Activated CD4-positive, alpha-beta memory T cell treated with anti-CD3 and anti-CD28 coated beads for 36 hours (primary cell): ENCODE data around the gene TIPARP. TPM values are rescaled to one million over a fixed set of nuclear protein-coding genes. Genes with fewer than 3 reads are reported as not detected.
"Not testable (repeated sequence)": the region's sequence is repeated elsewhere in the genome, so short reads cannot be mapped to it uniquely, and the experiment has no call there.

ENCODE experiments used
- CTCF ChIA-PET: fragments of 350-600 bp; sonication (Branson Sonifier 250); formaldehyde crosslinking; loops from one replicate; lab custom pipeline; 2021; ENCODE audit warnings: antibody characterized with exemption, inconsistent platforms; lab: Charles Lee
- POLR2A ChIA-PET: fragments of 350-600 bp; sonication (Branson Sonifier 250); formaldehyde crosslinking; loops from one replicate; lab custom pipeline; 2021; ENCODE audit warnings: antibody characterized with exemption; lab: Charles Lee
- DNase-seq: peaks from one replicate; pipeline ENCODE4 v3.0.0-alpha.2; 2020
- H3K27ac Mint-ChIP-seq: one replicate; pipeline ENCODE4 v1.8.0; 2021; ENCODE audit warnings: mixed read lengths
- H3K27me3 Mint-ChIP-seq: one replicate; pipeline ENCODE4 v1.8.0; 2021; ENCODE audit warnings: mixed read lengths
- H3K36me3 Mint-ChIP-seq: one replicate; pipeline ENCODE4 v1.8.0; 2021; ENCODE audit warnings: mixed read lengths
- H3K4me1 Mint-ChIP-seq: one replicate; pipeline ENCODE4 v1.8.0; 2021; ENCODE audit warnings: low read depth, mixed read lengths
- H3K4me3 Mint-ChIP-seq: one replicate; pipeline ENCODE4 v1.8.0; 2021; ENCODE audit warnings: mild to moderate bottlenecking, mixed read lengths
- H3K9me3 Mint-ChIP-seq: one replicate; pipeline ENCODE4 v1.8.0; 2021; ENCODE audit warnings: mixed read lengths
- intact Hi-C: fragments of 100-400 bp; cut with micrococcal nuclease; formaldehyde crosslinking; loops from one replicate; pipeline ENCODE4 v1.15.1; 2023
- total RNA-seq, 2 experiments: library from RNA; stranded (reverse); gene quantifications; one replicate each; pipeline ENCODE4 v1.2.3, GENCODE V29; 2021

TIPARP gene
- total RNA-seq, 2 experiments from 2014 or later, result 15.7 to 17.7 TPM

DNA sequence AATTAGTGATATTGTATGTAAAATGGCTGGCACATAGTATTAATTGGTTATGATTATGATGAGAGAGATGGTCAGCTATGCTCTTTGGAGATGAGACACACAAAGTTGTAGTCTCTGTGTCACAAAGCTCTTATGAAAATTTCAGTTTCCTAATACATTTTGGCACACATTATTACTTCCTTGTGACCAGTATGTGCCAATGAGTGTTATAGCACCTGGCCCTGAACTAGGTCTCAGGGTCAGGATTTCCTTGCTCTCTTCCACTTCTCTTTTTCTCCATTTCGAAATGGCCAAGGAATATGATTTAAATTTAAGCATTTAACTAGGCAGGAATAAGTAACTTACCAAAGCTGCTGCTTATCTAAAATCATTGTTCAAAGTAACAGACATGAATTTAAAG is 28.0 kb downstream of the TIPARP start:
- H3K27me3 Mint-ChIP-seq, result no peaks in the 10 kb centered on the region
- no peaks in the 10 kb centered on the region for H3K9me3 Mint-ChIP-seq
- H3K27ac Mint-ChIP-seq, result no peak overlapping the region
- no peak overlapping the region for H3K4me3 Mint-ChIP-seq
- ChIA-PET POLR2A (no interaction called here), CTCF (interaction anchor here (1.4 kb wide), 1 partner anchor 435 kb away, joined by 8 read pairs; no protein-coding TSS in a partner anchor)
- peaks cover 37% of the 10 kb centered on the region for H3K36me3 Mint-ChIP-seq
- H3K4me1 Mint-ChIP-seq, result peaks cover 17% of the 10 kb centered on the region
- no peak for DNase-seq
- intact Hi-C loops, result no loop called here

DNA sequence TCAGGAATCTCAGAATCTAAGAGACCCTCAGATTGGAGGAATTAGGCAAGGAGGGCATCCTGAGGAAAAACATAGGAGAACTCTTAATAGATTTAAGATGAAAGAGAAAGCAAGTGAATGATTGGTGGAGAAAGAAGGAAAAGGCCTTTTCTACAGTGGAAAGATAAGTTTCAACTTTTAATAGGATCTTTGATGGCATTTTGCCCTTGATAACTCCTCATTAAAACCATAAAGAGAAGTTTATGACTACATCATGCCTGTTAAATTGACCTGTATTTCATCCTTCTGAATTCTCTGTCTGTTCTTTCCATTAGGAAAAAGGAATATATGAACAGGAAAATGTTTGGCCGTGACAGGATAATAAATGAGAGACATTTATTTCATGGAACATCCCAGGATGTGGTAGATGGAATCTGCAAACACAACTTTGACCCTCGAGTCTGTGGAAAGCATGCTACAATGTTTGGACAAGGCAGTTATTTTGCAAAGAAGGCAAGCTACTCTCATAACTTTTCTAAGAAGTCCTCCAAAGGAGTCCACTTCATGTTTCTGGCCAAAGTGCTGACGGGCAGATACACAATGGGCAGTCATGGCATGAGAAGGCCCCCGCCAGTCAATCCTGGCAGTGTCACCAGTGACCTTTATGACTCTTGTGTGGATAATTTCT is 30.1 kb downstream of the TIPARP start:
- Mint-ChIP-seq H3K9me3 (no peaks in the 10 kb centered on the region), H3K4me1 (peaks cover 3% of the 10 kb centered on the region), H3K4me3 (no peak overlapping the region), H3K27ac (no peak overlapping the region), H3K36me3 (peaks cover 26% of the 10 kb centered on the region), H3K27me3 (no peaks in the 10 kb centered on the region)
- no peak for DNase-seq
- CTCF ChIA-PET, result no interaction called here
- POLR2A ChIA-PET, result no interaction called here
- intact Hi-C loops, result no loop called here

DNA sequence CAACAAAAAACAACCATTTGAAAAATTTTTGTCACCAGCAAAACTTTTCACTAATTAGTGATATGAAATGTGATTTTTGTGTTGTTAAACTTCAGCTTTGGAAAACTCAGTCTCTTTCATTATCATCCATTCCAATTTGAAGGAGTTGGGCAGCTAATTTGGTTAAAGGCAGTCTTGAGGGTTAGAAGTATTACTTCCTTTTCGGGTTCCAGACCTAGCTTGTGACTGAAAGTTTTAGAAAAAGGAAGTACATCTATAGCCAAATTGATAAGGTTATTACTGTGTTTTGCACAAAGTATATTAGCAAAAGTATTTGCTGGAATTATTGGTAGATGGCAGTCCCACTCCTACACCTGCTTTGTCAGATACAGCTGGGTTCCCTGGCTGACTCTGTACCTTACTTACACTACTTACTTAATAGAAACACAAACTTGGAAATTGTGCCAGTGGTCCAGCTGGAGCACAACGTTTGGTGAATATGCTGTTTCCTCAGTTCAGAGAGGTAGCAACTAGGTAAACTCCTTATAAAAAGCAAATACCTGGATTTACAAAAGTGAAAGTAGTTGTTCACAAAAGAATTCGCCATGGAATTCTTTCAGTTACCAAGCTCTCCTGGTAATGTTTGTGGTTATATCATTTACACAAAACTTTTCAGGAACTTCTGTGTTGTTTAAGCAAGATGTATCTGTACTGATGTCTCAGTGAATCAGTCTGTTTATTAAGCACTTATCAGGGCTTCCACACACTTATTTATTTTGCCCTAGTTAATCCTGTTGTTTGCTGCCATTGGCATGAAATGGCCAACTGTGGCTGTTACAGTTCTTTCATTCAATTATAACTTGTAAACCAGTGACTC is 31.6 kb downstream of the TIPARP start:
- Mint-ChIP-seq H3K27me3 (no peaks in the 10 kb centered on the region), H3K4me3 (no peak overlapping the region), H3K9me3 (no peaks in the 10 kb centered on the region), H3K36me3 (peaks cover 29% of the 10 kb centered on the region), H3K27ac (no peak overlapping the region), H3K4me1 (peaks cover 8% of the 10 kb centered on the region)
- no peak for DNase-seq
- intact Hi-C loops, result no loop called here
- ChIA-PET CTCF (no interaction called here), POLR2A (interaction anchor here (0.5 kb wide), 1 partner anchor 9 kb away, joined by 3 read pairs; no protein-coding TSS in a partner anchor)

DNA sequence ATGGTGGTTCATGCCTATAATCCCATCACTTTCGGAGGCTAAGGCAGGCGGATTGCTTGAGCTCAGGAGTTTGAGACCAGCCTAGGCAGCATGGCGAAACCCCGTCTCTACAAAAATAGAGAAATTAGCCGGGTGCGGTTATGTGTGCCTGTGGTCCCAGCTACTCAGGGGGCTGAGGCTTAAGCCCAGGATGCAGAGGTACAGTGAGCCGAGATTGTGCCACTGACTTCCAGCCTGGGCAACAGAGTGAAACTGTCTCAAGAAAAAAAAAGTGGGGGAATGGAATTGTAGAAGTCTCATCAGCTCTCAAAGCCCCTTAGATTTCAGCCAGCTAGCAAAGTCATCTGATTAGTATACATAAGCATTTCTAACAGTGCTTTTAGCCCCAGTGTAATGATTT is 33.2 kb downstream of the TIPARP start:
- H3K27ac Mint-ChIP-seq, result no peak overlapping the region
- POLR2A ChIA-PET, result no interaction called here
- CTCF ChIA-PET, result no interaction called here
- DNase-seq, result no peak
- H3K9me3 Mint-ChIP-seq, result no peaks in the 10 kb centered on the region
- H3K4me1 Mint-ChIP-seq, result peaks cover 9% of the 10 kb centered on the region
- no peaks in the 10 kb centered on the region for H3K27me3 Mint-ChIP-seq
- H3K36me3 Mint-ChIP-seq, result peaks cover 21% of the 10 kb centered on the region
- no peak overlapping the region for H3K4me3 Mint-ChIP-seq
- intact Hi-C loops, result no loop called here

DNA sequence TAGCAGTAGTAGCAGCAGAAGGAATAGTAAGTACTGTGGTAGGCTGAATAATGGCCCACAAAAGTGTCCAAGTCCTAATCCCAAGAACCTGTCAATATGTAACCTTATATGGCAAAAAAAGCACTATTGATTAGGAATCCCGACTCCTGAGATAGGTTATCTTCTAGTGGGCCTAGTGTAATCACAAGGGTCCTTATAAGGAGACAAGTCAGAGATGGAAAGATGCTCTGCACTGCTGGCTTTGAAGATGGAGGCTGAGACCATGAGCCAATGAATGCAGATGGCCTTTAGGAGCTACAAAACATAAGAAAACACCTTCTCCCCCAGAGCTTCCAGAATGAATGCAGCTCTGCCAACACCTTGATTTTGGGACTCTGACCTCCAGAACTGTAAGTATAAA is 36.0 kb downstream of the TIPARP start:
- Mint-ChIP-seq H3K4me3 (no peak overlapping the region), H3K27ac (no peak overlapping the region), H3K4me1 (peaks cover 6% of the 10 kb centered on the region), H3K9me3 (no peaks in the 10 kb centered on the region), H3K36me3 (peaks cover 12% of the 10 kb centered on the region), H3K27me3 (no peaks in the 10 kb centered on the region)
- no peak for DNase-seq
- POLR2A ChIA-PET, result no interaction called here
- CTCF ChIA-PET, result interaction anchor here (0.6 to 0.8 kb wide), 2 partner anchors 9 to 421 kb away, joined by 3 read pairs; no protein-coding TSS in a partner anchor
- intact Hi-C loops, result no loop called here

DNA sequence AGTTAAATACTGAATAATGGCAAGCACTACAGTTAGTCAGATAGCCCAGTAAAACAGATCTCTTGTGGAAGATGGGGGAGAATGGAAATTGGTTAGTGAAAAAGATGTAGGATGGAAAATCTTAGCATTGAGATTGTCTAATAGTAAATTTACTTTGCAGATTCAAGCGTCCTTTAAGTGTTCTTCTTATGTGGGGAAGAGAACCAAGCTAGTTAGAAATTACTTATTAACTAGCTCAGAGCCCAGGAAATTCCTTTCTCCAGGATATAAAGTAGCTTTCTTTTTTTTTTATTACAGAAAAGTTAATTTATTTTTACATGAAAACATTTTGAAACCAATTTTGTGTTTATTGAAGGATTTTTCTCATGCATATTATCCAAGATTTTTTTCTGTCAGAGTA is 36.7 kb downstream of the TIPARP start:
- POLR2A ChIA-PET, result no interaction called here
- H3K4me3 Mint-ChIP-seq, result no peak overlapping the region
- intact Hi-C loops, result no loop called here
- CTCF ChIA-PET, result interaction anchor here (0.8 kb wide), 1 partner anchor 8 kb away, joined by 3 read pairs; no protein-coding TSS in a partner anchor
- DNase-seq, result no peak
- H3K27me3 Mint-ChIP-seq, result no peaks in the 10 kb centered on the region
- no peaks in the 10 kb centered on the region for H3K9me3 Mint-ChIP-seq
- peaks cover 12% of the 10 kb centered on the region for H3K36me3 Mint-ChIP-seq
- no peak overlapping the region for H3K27ac Mint-ChIP-seq
- H3K4me1 Mint-ChIP-seq, result peaks cover 6% of the 10 kb centered on the region

DNA sequence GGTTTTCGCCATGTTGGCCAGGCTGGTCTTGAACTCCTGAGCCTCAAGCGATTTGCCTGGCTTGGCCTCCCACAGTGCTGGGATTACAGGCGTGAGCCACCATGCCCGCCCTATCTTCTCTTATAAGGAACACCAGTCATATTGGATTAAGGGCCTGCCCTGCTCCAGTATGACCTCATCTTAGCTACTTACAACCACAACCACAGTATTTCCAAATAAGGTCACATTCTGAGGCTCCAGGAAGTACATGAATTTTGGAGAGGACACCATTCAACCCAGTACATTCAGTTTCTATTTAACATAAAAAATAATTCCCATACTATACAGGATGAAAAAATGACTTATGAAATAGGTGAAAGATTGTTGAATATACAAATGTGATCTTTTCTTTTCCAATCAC is 37.6 kb downstream of the TIPARP start:
- H3K4me3 Mint-ChIP-seq, CTCF ChIA-PET, H3K27me3 Mint-ChIP-seq, H3K4me1 Mint-ChIP-seq, DNase-seq, H3K9me3 Mint-ChIP-seq, POLR2A ChIA-PET, intact Hi-C loops, H3K27ac Mint-ChIP-seq: not testable (repeated sequence)
- H3K36me3 Mint-ChIP-seq, result peaks cover 12% of the 10 kb centered on the region

DNA sequence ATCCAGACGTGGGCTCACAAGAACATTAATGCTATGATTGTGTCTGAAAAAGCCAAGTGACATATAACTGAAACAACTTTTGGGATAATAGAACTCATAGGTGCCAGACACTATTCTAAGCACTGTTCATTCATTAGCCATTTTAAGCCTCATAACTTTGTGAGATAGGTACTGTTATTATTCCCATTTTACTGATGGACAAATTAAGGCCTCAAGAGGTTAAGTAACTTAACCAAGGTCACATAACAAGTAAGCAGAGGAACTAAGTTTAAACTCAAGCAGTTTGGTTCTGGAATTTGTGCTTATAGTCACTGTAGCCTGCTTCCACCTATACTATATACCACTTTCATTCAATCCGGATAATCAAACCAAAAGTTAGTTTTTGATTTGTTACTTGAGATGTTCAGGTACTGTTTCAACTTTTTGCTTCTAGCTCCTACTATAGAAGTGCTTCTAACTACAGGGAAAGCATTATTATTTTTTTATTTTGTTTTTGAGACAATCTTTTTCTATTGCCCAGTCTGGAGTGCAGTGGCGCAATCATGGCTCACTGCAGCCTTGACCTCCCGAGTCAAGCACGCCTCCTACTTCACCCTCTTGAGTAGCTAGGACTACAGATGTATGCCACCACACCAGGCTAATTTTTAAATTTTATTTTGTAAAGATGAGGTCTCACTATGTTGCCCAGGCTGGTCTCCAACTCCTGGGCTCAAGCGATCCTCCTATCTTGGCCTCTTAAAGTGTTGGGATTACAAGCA is 41.9 kb downstream of the TIPARP start:
- Mint-ChIP-seq H3K4me1 (no peaks in the 10 kb centered on the region), H3K27ac (no peak overlapping the region)
- intact Hi-C loops, result no loop called here

DNA sequence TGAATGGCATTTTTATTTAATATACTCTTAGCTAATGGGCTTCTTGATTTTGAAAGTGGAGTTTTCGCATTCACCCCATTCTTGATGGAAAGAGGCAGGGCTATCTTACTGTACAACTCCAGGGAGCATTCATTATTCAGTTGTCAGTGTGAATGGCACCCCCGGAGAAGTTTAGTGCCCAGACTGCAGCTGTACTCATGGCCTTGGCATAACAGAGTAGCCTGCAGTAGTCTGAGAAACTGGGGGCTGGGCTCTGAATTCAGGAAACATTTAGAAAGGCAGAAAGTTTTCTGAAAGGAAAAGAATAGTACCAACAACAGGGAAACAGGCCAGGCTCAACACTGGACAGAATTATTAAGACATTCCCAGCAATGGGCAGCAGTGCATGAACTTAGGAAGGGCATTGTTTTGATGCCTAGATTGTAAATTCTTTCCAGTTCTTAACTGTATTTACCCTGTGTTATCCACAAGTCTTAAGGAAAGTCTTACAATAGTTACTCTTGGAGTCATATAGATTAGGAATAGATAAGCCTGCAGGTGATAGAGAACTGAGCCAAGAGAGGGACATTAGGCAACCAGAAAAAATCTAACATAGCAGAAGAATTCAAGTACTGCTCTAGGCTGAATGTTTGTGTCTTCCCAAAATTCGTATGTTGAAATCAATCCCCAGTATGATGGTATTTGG is 44.4 kb downstream of the TIPARP start:
- Mint-ChIP-seq H3K36me3 (peaks cover 4% of the 10 kb centered on the region), H3K4me3 (no peak overlapping the region), H3K9me3 (no peaks in the 10 kb centered on the region), H3K4me1 (peaks cover 10% of the 10 kb centered on the region), H3K27ac (no peak overlapping the region), H3K27me3 (no peaks in the 10 kb centered on the region)
- intact Hi-C loops, result no loop called here
- CTCF ChIA-PET, result interaction anchor here (1.2 kb wide), 1 partner anchor 8 kb away, joined by 3 read pairs; no protein-coding TSS in a partner anchor
- no peak for DNase-seq
- POLR2A ChIA-PET, result no interaction called here

More for the DNA sequence above, 41.9 kb downstream of the TIPARP start:
- ChIA-PET CTCF (no interaction called here), POLR2A (no interaction called here)
- Mint-ChIP-seq H3K9me3 (no peaks in the 10 kb centered on the region), H3K27me3 (no peaks in the 10 kb centered on the region), H3K4me3 (no peak overlapping the region), H3K36me3 (peaks cover 4% of the 10 kb centered on the region)
- DNase-seq, result no peak

DNA sequence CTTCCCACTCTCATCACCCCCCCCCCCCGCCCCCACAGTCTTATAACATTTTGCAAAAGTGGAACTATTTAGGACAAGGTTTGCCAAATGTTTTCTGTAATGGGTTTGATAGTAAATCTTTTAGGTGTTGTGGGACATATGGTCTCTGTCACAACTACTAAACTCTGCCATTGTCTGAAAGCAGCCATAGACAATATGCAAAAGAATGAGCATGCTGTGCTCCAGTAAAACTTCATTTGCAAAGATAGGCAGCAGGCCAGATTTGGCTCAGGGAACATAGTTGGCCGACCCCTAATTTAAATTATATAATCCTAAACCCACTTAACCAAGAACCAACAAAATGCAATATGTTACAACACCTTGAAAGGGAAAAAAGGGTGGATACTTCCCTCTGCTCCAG is 46.4 kb downstream of the TIPARP start:
- intact Hi-C loops, result no loop called here
- no peak overlapping the region for H3K27ac Mint-ChIP-seq
- peaks cover 10% of the 10 kb centered on the region for H3K4me1 Mint-ChIP-seq
- no peak overlapping the region for H3K4me3 Mint-ChIP-seq
- CTCF ChIA-PET, result no interaction called here
- H3K27me3 Mint-ChIP-seq, result no peaks in the 10 kb centered on the region
- DNase-seq, result no peak
- no peaks in the 10 kb centered on the region for H3K9me3 Mint-ChIP-seq
- H3K36me3 Mint-ChIP-seq, result no peaks in the 10 kb centered on the region
- POLR2A ChIA-PET, result no interaction called here

DNA sequence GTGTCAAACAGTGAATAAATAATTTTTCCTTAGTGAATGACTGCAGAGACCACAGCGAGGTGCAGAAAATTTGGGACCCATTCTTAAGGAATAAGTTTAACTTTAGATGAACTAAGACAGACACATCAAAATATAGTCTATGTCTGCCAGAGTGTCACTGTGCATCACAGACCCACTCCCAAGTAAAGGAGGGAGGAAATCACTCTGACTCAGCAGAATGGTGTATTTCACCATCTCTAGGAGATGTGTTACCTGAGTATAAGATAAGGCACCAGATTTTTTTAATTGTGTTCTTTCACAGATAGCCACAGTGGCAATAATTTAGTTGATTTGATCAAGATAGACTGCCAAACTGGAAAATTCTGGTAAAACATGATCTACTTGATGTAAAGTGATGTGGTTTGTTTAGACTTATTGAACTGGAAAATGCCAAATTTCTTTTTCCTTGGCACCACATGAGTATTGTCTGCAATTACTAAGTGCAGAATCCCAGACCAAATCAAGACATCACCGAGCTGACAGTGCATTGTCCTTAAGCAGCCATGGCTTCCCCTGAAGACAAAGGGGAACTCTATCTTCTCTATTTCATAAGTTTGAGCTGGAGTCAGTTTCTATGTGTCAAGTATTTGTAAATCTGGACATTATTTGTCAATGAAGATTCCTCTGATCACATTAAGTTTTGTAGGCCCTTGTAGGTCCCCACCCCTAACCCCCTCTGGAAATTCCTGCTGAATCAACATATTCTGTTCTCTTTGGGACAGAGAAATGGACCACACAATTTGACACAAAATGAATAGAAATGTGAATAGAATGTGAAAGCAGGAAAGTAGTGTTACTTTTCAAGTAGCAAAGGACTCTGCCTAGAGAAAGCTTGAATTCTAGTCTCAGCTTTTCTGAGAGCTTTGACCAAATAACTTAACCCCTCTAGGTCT is 47.6 kb downstream of the TIPARP start:
- Mint-ChIP-seq H3K27me3 (no peaks in the 10 kb centered on the region), H3K27ac (no peak overlapping the region), H3K4me1 (peaks cover 10% of the 10 kb centered on the region), H3K9me3 (no peaks in the 10 kb centered on the region), H3K4me3 (no peak overlapping the region), H3K36me3 (no peaks in the 10 kb centered on the region)
- POLR2A ChIA-PET, result no interaction called here
- no peak for DNase-seq
- intact Hi-C loops, result loop anchor here (2.0 kb wide), 2 partner anchors 37 to 67 kb away; no protein-coding TSS in a partner anchor
- CTCF ChIA-PET, result interaction anchor here (1.6 kb wide), 1 partner anchor 415 kb away, joined by 4 read pairs; no protein-coding TSS in a partner anchor
